Fibroblast of lung (primary cell): ENCODE data around the gene TENM4. TPM values are rescaled to one million over a fixed set of nuclear protein-coding genes. Genes with fewer than 3 reads are reported as not detected.
"Not testable (repeated sequence)": the region's sequence is repeated elsewhere in the genome, so short reads cannot be mapped to it uniquely, and the experiment has no call there.

ENCODE experiments used
- DNase-seq, 2 donors: peaks; one replicate each; pipeline versions ENCODE4 v3.0.0 to v3.0.0-alpha.2; 2010; ENCODE audit warnings: low read depth in 2 of 2
- H2AFZ ChIP-seq: 2 replicates; pipeline ENCODE4 v1.5.1; 2012; ENCODE audit warnings: low read length, control low read depth, inconsistent platforms
- H3K27ac ChIP-seq: 2 replicates; pipeline ENCODE4 v1.5.1; 2011; ENCODE audit warnings: low read length, control low read depth; ENCODE audit not compliant: insufficient read depth
- H3K27me3 ChIP-seq: 2 replicates; pipeline ENCODE4 v1.5.1; 2011; ENCODE audit warnings: mild to moderate bottlenecking, low read length; ENCODE audit not compliant: control insufficient read depth, insufficient read depth
- H3K36me3 ChIP-seq: 2 replicates; pipeline ENCODE4 v1.5.1; 2011; ENCODE audit warnings: low read length; ENCODE audit not compliant: control insufficient read depth, insufficient read depth
- H3K4me1 ChIP-seq: 2 replicates; pipeline ENCODE4 v1.5.1; 2011; ENCODE audit warnings: low read length; ENCODE audit not compliant: control insufficient read depth, insufficient read depth; ENCODE audit errors: extremely low read depth
- H3K4me2 ChIP-seq: 2 replicates; pipeline ENCODE4 v1.5.1; 2011; ENCODE audit warnings: low read length, control low read depth; ENCODE audit not compliant: insufficient read depth; ENCODE audit errors: extremely low read depth
- H3K4me3 ChIP-seq, 4 experiments: fragments of 200-600 bp in 1 of 4; sonication (generic) in 1 of 4; replicated peaks in 1 of 4; 2 replicates each; pipeline ENCODE4 v1.5.1; 2011 to 2016; ENCODE audit warnings: low read length in 4 of 4, low read depth in 3 of 4, mild to moderate bottlenecking in 3 of 4, control low read depth in 2 of 4, inconsistent platforms in 1 of 4, mixed read lengths in 1 of 4; ENCODE audit not compliant: insufficient read depth in 1 of 4; ENCODE audit errors: control extremely low read depth in 1 of 4
- H3K79me2 ChIP-seq: 2 replicates; pipeline ENCODE4 v1.5.1; 2012; ENCODE audit warnings: mild to moderate bottlenecking, low read length, inconsistent platforms; ENCODE audit not compliant: control insufficient read depth, insufficient read depth
- H3K9ac ChIP-seq: 2 replicates; pipeline ENCODE4 v1.5.1; 2011; ENCODE audit warnings: mild to moderate bottlenecking, low read length, control low read depth; ENCODE audit not compliant: insufficient read depth
- H3K9me3 ChIP-seq: 2 replicates; pipeline ENCODE4 v1.5.1; 2012; ENCODE audit warnings: low read depth, low read length; ENCODE audit not compliant: control insufficient read depth, insufficient read depth
- H4K20me1 ChIP-seq: 2 replicates; pipeline ENCODE4 v1.5.1; 2011; ENCODE audit warnings: low read length; ENCODE audit not compliant: control insufficient read depth, insufficient read depth; ENCODE audit errors: extremely low read depth
- EZH2 ChIP-seq: IDR thresholded peaks from 2 replicates; pipeline ENCODE4 v1.5.1; 2012; ENCODE audit warnings: low read length, control low read depth, mild to moderate bottlenecking; ENCODE audit errors: missing control alignments
- polyA plus RNA-seq, 2 donors: library from polyadenylated mRNA; depleted of rRNA in 1 of 2; stranded (reverse) in 1 of 2; unstranded in 1 of 2; fragments of >200 nt; gene quantifications; 2 replicates each; pipeline ENCODE4 v1.2.1, GENCODE V29; 2011 to 2012; ENCODE audit warnings: missing spikeins in 1 of 2
- total RNA-seq: library from RNA; depleted of rRNA; stranded (reverse); fragments of >200 nt; gene quantifications from 2 replicates; pipeline ENCODE4 v1.2.1, GENCODE V29; 2014
- TF ChIP-seq, protein P1 (sequence below), 2 donors: IDR thresholded peaks in 1 of 2; conservative IDR thresholded peaks in 1 of 2; 1 replicate in 1 of 2; 2 replicates in 1 of 2; pipeline ENCODE4 v1.5.1; 2011 to 2012; ENCODE audit warnings: low read length in 2 of 2, control low read depth in 1 of 2, inconsistent platforms in 1 of 2, low read depth in 1 of 2, mild to moderate bottlenecking in 1 of 2

The TENM4 gene
- total and polyA plus RNA-seq, 2 donors (not counting 1 experiment from before 2014, with no cell fraction given) = 4.6 to 48.4 TPM

DNA sequence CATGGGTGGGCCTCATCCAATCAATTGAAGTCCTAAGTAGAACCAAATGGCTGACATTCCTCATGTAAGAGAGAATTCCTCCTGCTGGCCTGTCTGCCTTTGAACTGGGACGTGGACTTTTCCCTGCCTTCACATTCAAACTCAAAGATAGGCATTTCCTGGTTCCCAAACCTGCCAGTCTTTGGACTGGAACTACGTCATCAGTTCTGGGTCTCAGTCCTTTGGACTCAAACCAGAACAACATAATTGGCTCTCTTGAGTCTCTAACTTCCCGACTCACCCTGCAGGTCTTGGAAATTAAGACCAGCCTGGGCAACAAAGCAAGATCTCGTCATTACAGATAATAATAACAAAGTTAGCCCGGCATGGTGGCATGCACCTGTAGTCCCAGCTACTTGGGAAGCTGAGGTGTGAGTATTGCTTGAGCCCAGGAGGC, 827.4 kb downstream of the TENM4 start:
- H3K4me1 ChIP-seq = no peaks in the 10 kb centered on the region
- no peak overlapping the region for H3K27ac ChIP-seq

DNA sequence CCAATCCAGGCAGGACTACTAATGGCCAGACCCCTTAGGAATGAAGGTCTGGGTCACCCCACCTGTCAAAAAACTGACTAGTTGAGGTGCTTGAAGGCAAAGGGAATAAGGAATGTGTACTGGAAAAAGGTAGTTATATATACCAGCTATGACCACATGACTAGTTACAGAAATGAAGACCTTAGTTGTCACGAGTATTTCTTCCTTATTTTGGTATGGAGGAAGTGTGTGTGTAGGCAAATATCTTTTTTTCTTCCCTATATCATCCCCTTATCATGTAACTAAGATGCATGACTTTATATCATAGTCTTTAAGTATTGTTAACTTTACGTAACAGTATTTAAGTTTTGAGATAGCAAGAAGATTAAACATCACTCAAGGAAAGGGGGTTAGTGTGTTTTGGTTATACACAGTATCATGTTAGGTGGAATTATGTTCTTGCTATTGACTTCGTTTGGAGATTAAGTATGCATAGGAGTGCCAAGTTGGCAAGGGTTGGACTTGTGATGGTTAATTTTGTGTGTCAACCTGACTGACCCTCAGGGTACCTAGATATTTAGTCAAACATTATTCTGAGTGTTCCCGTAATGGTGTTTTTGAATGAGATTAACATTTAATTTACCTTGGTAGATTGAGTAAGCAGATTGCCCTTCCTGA, 828.0 kb downstream of the TENM4 start:
- H3K9ac ChIP-seq = no peak overlapping the region
- H3K4me3 ChIP-seq = no peak overlapping the region
- no peaks in the 10 kb centered on the region for H3K4me1 ChIP-seq
- H3K36me3 ChIP-seq = no peaks in the 10 kb centered on the region
- TF ChIP-seq, protein P1, sequence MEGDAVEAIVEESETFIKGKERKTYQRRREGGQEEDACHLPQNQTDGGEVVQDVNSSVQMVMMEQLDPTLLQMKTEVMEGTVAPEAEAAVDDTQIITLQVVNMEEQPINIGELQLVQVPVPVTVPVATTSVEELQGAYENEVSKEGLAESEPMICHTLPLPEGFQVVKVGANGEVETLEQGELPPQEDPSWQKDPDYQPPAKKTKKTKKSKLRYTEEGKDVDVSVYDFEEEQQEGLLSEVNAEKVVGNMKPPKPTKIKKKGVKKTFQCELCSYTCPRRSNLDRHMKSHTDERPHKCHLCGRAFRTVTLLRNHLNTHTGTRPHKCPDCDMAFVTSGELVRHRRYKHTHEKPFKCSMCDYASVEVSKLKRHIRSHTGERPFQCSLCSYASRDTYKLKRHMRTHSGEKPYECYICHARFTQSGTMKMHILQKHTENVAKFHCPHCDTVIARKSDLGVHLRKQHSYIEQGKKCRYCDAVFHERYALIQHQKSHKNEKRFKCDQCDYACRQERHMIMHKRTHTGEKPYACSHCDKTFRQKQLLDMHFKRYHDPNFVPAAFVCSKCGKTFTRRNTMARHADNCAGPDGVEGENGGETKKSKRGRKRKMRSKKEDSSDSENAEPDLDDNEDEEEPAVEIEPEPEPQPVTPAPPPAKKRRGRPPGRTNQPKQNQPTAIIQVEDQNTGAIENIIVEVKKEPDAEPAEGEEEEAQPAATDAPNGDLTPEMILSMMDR (conservative IDR thresholded peaks at IDR 0.05 in 1 of 2, IDR thresholded peaks at IDR 0.05 in 1 of 2; ENCODE audit: low read depth in 1 of 2, low read length in 2 of 2) = no peak
- no peak for TF ChIP-seq EZH2
- H4K20me1 ChIP-seq = no peaks in the 10 kb centered on the region
- no peak for DNase-seq
- no peak overlapping the region for H2AFZ ChIP-seq
- H3K27ac ChIP-seq = no peak overlapping the region
- H3K79me2 ChIP-seq = no peaks in the 10 kb centered on the region
- no peaks in the 10 kb centered on the region for H3K9me3 ChIP-seq
- no peak overlapping the region for H3K4me2 ChIP-seq
- no peaks in the 10 kb centered on the region for H3K27me3 ChIP-seq

More for the DNA sequence above, 827.4 kb downstream of the TENM4 start:
- H2AFZ ChIP-seq = no peak overlapping the region
- H3K4me3 ChIP-seq = no peak overlapping the region
- H3K79me2 ChIP-seq = no peaks in the 10 kb centered on the region
- H3K9ac ChIP-seq = no peak overlapping the region
- no peak overlapping the region for H3K4me2 ChIP-seq
- DNase-seq = no peak
- H4K20me1 ChIP-seq = no peaks in the 10 kb centered on the region
- no peaks in the 10 kb centered on the region for H3K27me3 ChIP-seq
- H3K9me3 ChIP-seq = no peaks in the 10 kb centered on the region
- no peaks in the 10 kb centered on the region for H3K36me3 ChIP-seq
- no peak for TF ChIP-seq EZH2
- TF ChIP-seq, protein P1 (conservative IDR thresholded peaks at IDR 0.05 in 1 of 2, IDR thresholded peaks at IDR 0.05 in 1 of 2; ENCODE audit: low read depth in 1 of 2, low read length in 2 of 2) = no peak

DNA sequence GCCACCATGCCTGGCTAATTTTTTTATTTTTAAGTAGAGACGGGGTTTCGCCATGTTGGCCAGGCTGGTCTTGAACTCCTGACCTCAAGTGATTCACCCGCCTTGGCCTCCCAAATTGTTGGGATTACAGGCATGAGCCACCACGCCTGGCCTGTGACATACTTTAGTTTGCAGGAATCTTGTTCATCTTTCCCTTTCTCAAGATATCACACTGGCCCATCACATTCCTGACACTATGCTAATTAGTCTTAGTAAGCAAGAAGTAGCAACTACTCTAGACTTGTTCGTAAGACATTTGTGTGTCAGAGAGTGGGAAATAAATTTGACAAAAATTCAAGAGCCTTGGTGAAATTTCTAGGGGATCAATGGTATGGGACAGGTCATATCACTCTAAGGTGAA, 831.5 kb downstream of the TENM4 start:
- not testable (repeated sequence) for H3K4me2 ChIP-seq, H3K27ac ChIP-seq, H3K27me3 ChIP-seq, H3K4me1 ChIP-seq, DNase-seq, H3K4me3 ChIP-seq, H3K79me2 ChIP-seq, H2AFZ ChIP-seq, H3K36me3 ChIP-seq, H3K9ac ChIP-seq, H4K20me1 ChIP-seq, H3K9me3 ChIP-seq
